Measurements from ENCODE around the gene OR9Q1.
"Not testable (repeated sequence)": the region's sequence is repeated elsewhere in the genome, so short reads cannot be mapped to it uniquely, and the experiment has no call there.

The OR9Q1 gene

GRCh38 chr11:58199271-58199670 is 175.6 kb downstream of the OR9Q1 start:
- no peak overlapping the region for H3K9ac ChIP-seq (ENCODE audit: low read depth, low read length)
- no peak overlapping the region for H3K4me3 ChIP-seq (ENCODE audit: low read depth, low read length)
- H3K36me3 ChIP-seq (ENCODE audit: control insufficient read depth, insufficient read depth, low read length): no peaks in the 10 kb centered on the region
- H3K9me3 ChIP-seq (ENCODE audit: control insufficient read depth, insufficient read depth, low read length): no peaks in the 10 kb centered on the region
- no peaks in the 10 kb centered on the region for H3K4me1 ChIP-seq (ENCODE audit: control insufficient read depth, insufficient read depth, low read length)
- no peaks in the 10 kb centered on the region for H3K27me3 ChIP-seq (ENCODE audit: control insufficient read depth, insufficient read depth, low read length)

- Histone ChIP-seq H3K9ac (ENCODE audit: low read depth, low read length) (no peak within 1 kb of the TSS), H3K4me1 (ENCODE audit: control insufficient read depth, insufficient read depth, low read length) (no peaks in the 10 kb centered on the region), H3K27me3 (ENCODE audit: control insufficient read depth, insufficient read depth, low read length) (no peaks in the 10 kb centered on the region), H3K9me3 (ENCODE audit: control insufficient read depth, insufficient read depth, low read length) (no peaks in the 10 kb centered on the region), H3K4me3 (ENCODE audit: low read depth, low read length) (no peak within 1 kb of the TSS), H3K36me3 (ENCODE audit: control insufficient read depth, insufficient read depth, low read length) (no peaks in the 10 kb centered on the region)
Measured at GRCh38 chr11:58204042-58204441, 180.4 kb downstream of the OR9Q1 start, which contains the start of gene OR1S2. OR1S2 (minus strand) TSS chr11:58204142; CDS start chr11:58204142, 0 bp downstream.

GRCh38 chr11:58212420-58212819 is 188.7 kb downstream of the OR9Q1 start, which contains the start of gene OR1S1:
OR1S1 (plus strand) TSS chr11:58212720.
- H3K4me3 ChIP-seq (ENCODE audit: low read depth, low read length); H3K27me3 ChIP-seq (ENCODE audit: control insufficient read depth, insufficient read depth, low read length); H3K9me3 ChIP-seq (ENCODE audit: control insufficient read depth, insufficient read depth, low read length); H3K36me3 ChIP-seq (ENCODE audit: control insufficient read depth, insufficient read depth, low read length); H3K4me1 ChIP-seq (ENCODE audit: control insufficient read depth, insufficient read depth, low read length); H3K9ac ChIP-seq (ENCODE audit: low read depth, low read length): not testable (repeated sequence)

DNA sequence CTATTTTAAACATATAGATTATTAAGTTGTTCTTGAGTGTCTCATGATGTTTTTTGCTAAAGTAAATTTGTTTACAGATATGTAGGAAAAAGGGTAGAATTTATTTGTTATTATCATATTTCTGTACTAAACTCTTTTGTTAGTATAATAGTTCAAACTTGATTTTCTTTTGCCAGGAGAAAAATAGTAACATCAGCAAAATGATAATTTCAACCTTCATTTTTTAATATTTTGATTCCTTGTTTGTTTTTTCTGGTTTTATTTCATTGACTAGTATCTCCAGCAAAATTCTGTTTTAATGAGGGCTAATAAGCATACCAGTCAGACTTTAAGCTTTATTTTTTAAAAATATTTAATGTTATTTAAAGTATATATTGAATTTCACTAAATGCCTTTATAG is 192.8 kb downstream of the OR9Q1 start:
- no peaks in the 10 kb centered on the region for H3K36me3 ChIP-seq (ENCODE audit: control insufficient read depth, insufficient read depth, low read length)
- no peaks in the 10 kb centered on the region for H3K9me3 ChIP-seq (ENCODE audit: control insufficient read depth, insufficient read depth, low read length)
- H3K4me1 ChIP-seq (ENCODE audit: control insufficient read depth, insufficient read depth, low read length): no peaks in the 10 kb centered on the region
- no peaks in the 10 kb centered on the region for H3K27me3 ChIP-seq (ENCODE audit: control insufficient read depth, insufficient read depth, low read length)
- no peak overlapping the region for H3K4me3 ChIP-seq (ENCODE audit: low read depth, low read length)
- no peak overlapping the region for H3K9ac ChIP-seq (ENCODE audit: low read depth, low read length)

- H3K9me3 ChIP-seq (ENCODE audit: control insufficient read depth, insufficient read depth, low read length): no peaks in the 10 kb centered on the region
- H3K4me1 ChIP-seq (ENCODE audit: control insufficient read depth, insufficient read depth, low read length): no peaks in the 10 kb centered on the region
- no peaks in the 10 kb centered on the region for H3K27me3 ChIP-seq (ENCODE audit: control insufficient read depth, insufficient read depth, low read length)
- no peak overlapping the region for H3K4me3 ChIP-seq (ENCODE audit: low read depth, low read length)
- no peak overlapping the region for H3K9ac ChIP-seq (ENCODE audit: low read depth, low read length)
- H3K36me3 ChIP-seq (ENCODE audit: control insufficient read depth, insufficient read depth, low read length): no peaks in the 10 kb centered on the region
Measured at GRCh38 chr11:58222721-58223120, 199.0 kb downstream of the OR9Q1 start.

GRCh38 chr11:58227956-58228615 is 204.4 kb downstream of the OR9Q1 start:
- Histone ChIP-seq H3K4me1 (ENCODE audit: control insufficient read depth, insufficient read depth, low read length) (no peaks in the 10 kb centered on the region), H3K9me3 (ENCODE audit: control insufficient read depth, insufficient read depth, low read length) (no peaks in the 10 kb centered on the region), H3K4me3 (ENCODE audit: low read depth, low read length) (no peak overlapping the region), H3K36me3 (ENCODE audit: control insufficient read depth, insufficient read depth, low read length) (no peaks in the 10 kb centered on the region), H3K27me3 (ENCODE audit: control insufficient read depth, insufficient read depth, low read length) (no peaks in the 10 kb centered on the region), H3K9ac (ENCODE audit: low read depth, low read length) (no peak overlapping the region)
